ENCODE results near the gene EHMT1.
"Not testable (repeated sequence)": the region's sequence is repeated elsewhere in the genome, so short reads cannot be mapped to it uniquely, and the experiment has no call there.

- TF ChIP-seq YY1 (IDR thresholded peaks at IDR 0.05; ENCODE audit: low read depth, low read length); PRDM15 (CRISPR knock-in tag; IDR thresholded peaks at IDR 0.05): not testable (repeated sequence)
- TF ChIP-seq, protein P1, sequence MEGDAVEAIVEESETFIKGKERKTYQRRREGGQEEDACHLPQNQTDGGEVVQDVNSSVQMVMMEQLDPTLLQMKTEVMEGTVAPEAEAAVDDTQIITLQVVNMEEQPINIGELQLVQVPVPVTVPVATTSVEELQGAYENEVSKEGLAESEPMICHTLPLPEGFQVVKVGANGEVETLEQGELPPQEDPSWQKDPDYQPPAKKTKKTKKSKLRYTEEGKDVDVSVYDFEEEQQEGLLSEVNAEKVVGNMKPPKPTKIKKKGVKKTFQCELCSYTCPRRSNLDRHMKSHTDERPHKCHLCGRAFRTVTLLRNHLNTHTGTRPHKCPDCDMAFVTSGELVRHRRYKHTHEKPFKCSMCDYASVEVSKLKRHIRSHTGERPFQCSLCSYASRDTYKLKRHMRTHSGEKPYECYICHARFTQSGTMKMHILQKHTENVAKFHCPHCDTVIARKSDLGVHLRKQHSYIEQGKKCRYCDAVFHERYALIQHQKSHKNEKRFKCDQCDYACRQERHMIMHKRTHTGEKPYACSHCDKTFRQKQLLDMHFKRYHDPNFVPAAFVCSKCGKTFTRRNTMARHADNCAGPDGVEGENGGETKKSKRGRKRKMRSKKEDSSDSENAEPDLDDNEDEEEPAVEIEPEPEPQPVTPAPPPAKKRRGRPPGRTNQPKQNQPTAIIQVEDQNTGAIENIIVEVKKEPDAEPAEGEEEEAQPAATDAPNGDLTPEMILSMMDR (IDR thresholded peaks at IDR 0.05 in 2 of 3, conservative IDR thresholded peaks at IDR 0.05 in 1 of 3; ENCODE audit: control insufficient read depth in 2 of 3, extremely low read depth in 1 of 3, insufficient read depth in 1 of 3, low read depth in 3 of 3, low read length in 3 of 3) = not testable (repeated sequence)
Observed at GRCh38 chr9:137596577-137596976, 22.2 kb upstream of the EHMT1 start.

All from GM12878 (cell line).